ENCODE data around the gene SCGB1C1. TPM values are rescaled to one million over a fixed set of nuclear protein-coding genes. Genes with fewer than 3 reads are reported as not detected.
"Not testable (repeated sequence)": the region's sequence is repeated elsewhere in the genome, so short reads cannot be mapped to it uniquely, and the experiment has no call there.

The SCGB1C1 gene
- total RNA-seq, result not detected
- not detected for polyA plus RNA-seq
- long read RNA-seq, donor 1, result 0 reads
- long read RNA-seq, donor 2, result 0 reads
- long read RNA-seq, donor 3, result 0 reads
- long read RNA-seq, donor 4, result 0 reads

- intact Hi-C loops (cut with DNase I); H3K9me3 ChIP-seq (ENCODE audit: control insufficient read depth, low read length): not testable (repeated sequence)
- DNase-seq, result peak in 1 of 3 donors; percentile 7
Observed at GRCh38 chr11:192674-193128, at the start of gene SCGB1C1. TSS of gene SCGB1C1 (plus strand) at chr11:193078. CDS start at chr11:193100, 22 bp downstream.

GRCh38 chr11:180242-180641 is 12.6 kb upstream of the SCGB1C1 start:
- ATAC-seq, result not testable (repeated sequence)

More at GRCh38 chr11:192674-193128, at the start of gene SCGB1C1:
- H3K27ac ChIP-seq (ENCODE audit: low read length); H3K27me3 ChIP-seq (ENCODE audit: control insufficient read depth, insufficient read depth); ATAC-seq; H3K4me1 ChIP-seq (ENCODE audit: control insufficient read depth, insufficient read depth, low read length); H3K4me3 ChIP-seq (ENCODE audit: low read length): not testable (repeated sequence)
- 84% methylated on average over 3 of the region's 11 CpGs for WGBS

GRCh38 chr11:189200-189783 is 3.6 kb upstream of the SCGB1C1 start:
- H3K9me3 ChIP-seq (ENCODE audit: control insufficient read depth, low read length); H3K4me3 ChIP-seq (ENCODE audit: low read length); intact Hi-C loops (cut with DNase I); H3K4me1 ChIP-seq (ENCODE audit: control insufficient read depth, insufficient read depth, low read length); H3K27ac ChIP-seq (ENCODE audit: low read length); H3K27me3 ChIP-seq (ENCODE audit: control insufficient read depth, insufficient read depth): not testable (repeated sequence)
- DNase-seq, result peak; percentile 15 to 65 (median 61)
- ATAC-seq, result peak; percentile 73 to 79
- 83% methylated on average over 38 of the region's 55 CpGs for WGBS

More at GRCh38 chr11:180242-180641, 12.6 kb upstream of the SCGB1C1 start:
- H3K4me1 ChIP-seq (ENCODE audit: control insufficient read depth, insufficient read depth, low read length); H3K27ac ChIP-seq (ENCODE audit: low read length); intact Hi-C loops (cut with DNase I); H3K9me3 ChIP-seq (ENCODE audit: control insufficient read depth, low read length); H3K4me3 ChIP-seq (ENCODE audit: low read length); DNase-seq; H3K27me3 ChIP-seq (ENCODE audit: control insufficient read depth, insufficient read depth): not testable (repeated sequence)
- 0% methylated on average over 1 of the region's 13 CpGs for WGBS

DNA sequence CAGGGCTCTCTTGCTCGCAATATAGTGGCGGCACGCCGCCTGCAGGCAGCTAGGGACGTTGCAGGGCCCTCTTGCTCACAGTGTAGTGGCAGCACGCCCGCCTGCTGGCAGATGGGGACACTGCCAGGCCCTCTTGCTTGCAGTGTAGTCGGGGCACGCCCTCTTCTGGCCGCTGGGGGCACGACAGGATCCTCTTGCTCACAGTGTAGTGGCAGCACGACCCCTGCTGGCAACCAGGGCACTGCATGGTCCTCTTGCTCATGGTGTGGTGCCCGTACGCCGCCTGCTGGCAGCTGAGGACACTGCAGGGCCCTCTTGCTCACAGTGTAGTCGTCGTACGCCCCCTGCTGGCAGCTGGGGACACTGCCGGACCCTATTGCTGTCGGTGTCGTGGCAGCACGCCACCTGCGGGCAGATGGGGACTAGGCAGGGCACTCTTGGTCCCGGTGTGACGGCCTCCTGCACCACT is 3.0 kb upstream of the SCGB1C1 start:
- WGBS, result 68% methylated on average over 10 of the region's 25 CpGs
- intact Hi-C loops (cut with DNase I); H3K4me3 ChIP-seq (ENCODE audit: low read length); H3K27me3 ChIP-seq (ENCODE audit: control insufficient read depth, insufficient read depth); H3K4me1 ChIP-seq (ENCODE audit: control insufficient read depth, insufficient read depth, low read length); H3K27ac ChIP-seq (ENCODE audit: low read length); H3K9me3 ChIP-seq (ENCODE audit: control insufficient read depth, low read length): not testable (repeated sequence)
- DNase-seq, result peak; percentile 46 to 68 (median 68)
- ATAC-seq, result peak; percentile 60 to 80

DNA sequence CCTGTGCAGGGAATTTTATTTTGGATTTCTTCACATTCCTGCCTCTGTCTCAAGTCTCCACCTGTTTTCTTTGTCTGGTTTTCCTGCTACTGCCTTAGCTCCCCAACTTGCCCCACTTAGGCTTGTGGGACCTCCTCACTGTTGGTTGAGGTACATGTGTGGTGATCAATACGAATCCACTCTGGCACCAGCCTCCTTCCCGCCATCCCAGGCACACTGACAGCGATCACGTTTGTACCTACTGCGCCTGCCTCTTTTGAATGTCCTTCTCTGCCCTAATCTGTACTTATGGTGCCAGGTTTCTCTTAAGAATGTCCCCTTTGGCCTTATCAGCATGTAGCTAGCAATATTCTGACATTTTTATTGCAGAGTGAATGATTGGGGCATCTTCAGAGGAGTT is 2.3 kb upstream of the SCGB1C1 start:
- H3K4me3 ChIP-seq (ENCODE audit: low read length); H3K27me3 ChIP-seq (ENCODE audit: control insufficient read depth, insufficient read depth); H3K4me1 ChIP-seq (ENCODE audit: control insufficient read depth, insufficient read depth, low read length); ATAC-seq; H3K27ac ChIP-seq (ENCODE audit: low read length); intact Hi-C loops (cut with DNase I); H3K9me3 ChIP-seq (ENCODE audit: control insufficient read depth, low read length): not testable (repeated sequence)
- peak in 1 of 3 donors; percentile 7 for DNase-seq
- WGBS, result 70% methylated on average over 5 of the region's 5 CpGs

- H3K4me3 ChIP-seq (ENCODE audit: low read length); H3K27me3 ChIP-seq (ENCODE audit: control insufficient read depth, insufficient read depth); H3K9me3 ChIP-seq (ENCODE audit: control insufficient read depth, low read length); H3K4me1 ChIP-seq (ENCODE audit: control insufficient read depth, insufficient read depth, low read length); H3K27ac ChIP-seq (ENCODE audit: low read length); intact Hi-C loops (cut with DNase I): not testable (repeated sequence)
- DNase-seq (peak in 2 of 3 donors; percentile 34 to 74), ATAC-seq (peak; percentile 46 to 79)
- WGBS, result 63% methylated on average over 4 of the region's 8 CpGs
Observed at GRCh38 chr11:191490-192478, 1.1 kb upstream of the SCGB1C1 start.

- ATAC-seq; H3K9me3 ChIP-seq (ENCODE audit: control insufficient read depth, low read length); H3K27ac ChIP-seq (ENCODE audit: low read length); H3K4me3 ChIP-seq (ENCODE audit: low read length); H3K27me3 ChIP-seq (ENCODE audit: control insufficient read depth, insufficient read depth); H3K4me1 ChIP-seq (ENCODE audit: control insufficient read depth, insufficient read depth, low read length); intact Hi-C loops (cut with DNase I): not testable (repeated sequence)
- DNase-seq, result peak; percentile 15 to 33 (median 23)
- 76% methylated on average over 5 of the region's 5 CpGs for WGBS
Observed at GRCh38 chr11:193481-193880, 603 bp downstream of the SCGB1C1 start.

DNA sequence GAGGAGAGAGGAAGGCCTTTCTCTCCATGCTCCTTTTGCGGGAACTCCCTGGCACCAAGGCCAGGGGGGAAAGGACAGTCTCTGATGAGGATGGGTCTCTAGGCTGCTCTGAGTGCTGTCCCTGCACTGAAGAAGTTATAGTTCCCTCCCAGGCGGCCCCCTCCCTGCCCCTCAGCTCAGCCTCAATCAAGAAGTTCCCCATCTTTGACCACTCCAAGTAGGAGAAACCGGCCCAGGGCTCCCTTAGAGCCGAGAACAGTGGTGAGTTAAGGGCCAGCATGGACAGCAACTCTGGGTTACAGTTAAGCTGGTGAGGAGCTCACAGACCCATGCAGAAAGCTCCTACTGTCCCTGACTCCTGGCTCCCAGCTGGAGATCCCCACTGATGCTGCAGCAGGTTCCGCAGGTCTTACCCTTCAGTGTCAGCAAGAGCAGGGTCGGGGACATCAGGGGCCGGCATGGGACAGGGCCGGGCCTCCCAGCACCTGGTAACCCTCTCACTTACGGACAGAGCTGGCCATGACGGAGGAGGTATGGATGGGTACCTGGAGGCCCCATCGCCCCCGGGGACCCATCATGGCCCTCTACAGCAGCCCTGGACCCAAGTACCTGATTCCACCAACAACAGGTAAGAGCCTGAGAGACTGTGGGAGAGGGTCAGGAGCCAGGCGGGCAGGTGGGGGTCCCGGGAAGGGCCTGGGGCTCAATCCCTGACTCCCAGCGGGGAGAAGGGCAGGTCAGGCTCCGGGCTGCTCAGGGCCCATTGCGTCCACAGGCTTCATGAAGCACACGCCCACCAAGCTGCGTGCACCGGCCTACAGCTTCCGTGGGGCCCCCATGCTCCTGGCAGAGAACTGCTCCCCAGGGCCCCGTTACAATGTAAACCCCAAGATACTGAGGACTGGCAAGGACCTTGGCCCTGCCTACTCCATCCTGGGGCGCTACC is 4.2 kb downstream of the SCGB1C1 start:
- intact Hi-C loops (cut with DNase I), result no loop called here
- DNase-seq (peak in 2 of 3 donors; percentile 37 to 44), ATAC-seq (no peak)

GRCh38 chr11:197741-198235 is 4.9 kb downstream of the SCGB1C1 start:
- 84% methylated on average over 9 of the region's 9 CpGs for WGBS
- intact Hi-C loops (cut with DNase I), result no loop called here
- ATAC-seq, result no peak

More for the DNA sequence above, 4.2 kb downstream of the SCGB1C1 start:
- H3K27ac ChIP-seq (ENCODE audit: low read length), result no peak overlapping the region
- no peaks in the 10 kb centered on the region for H3K9me3 ChIP-seq (ENCODE audit: control insufficient read depth, low read length)
- H3K4me3 ChIP-seq (ENCODE audit: low read length), result no peak overlapping the region
- WGBS, result 83% methylated on average over 23 of the region's 23 CpGs
- H3K4me1 ChIP-seq (ENCODE audit: control insufficient read depth, insufficient read depth, low read length), result no peaks in the 10 kb centered on the region
- H3K27me3 ChIP-seq (ENCODE audit: control insufficient read depth, insufficient read depth), result no peaks in the 10 kb centered on the region

GRCh38 chr11:198236-198806 is 5.4 kb downstream of the SCGB1C1 start:
- intact Hi-C loops (cut with DNase I), result no loop called here
- no peak for ATAC-seq
- Histone ChIP-seq H3K27ac (ENCODE audit: low read length) (no peak overlapping the region), H3K27me3 (ENCODE audit: control insufficient read depth, insufficient read depth) (no peaks in the 10 kb centered on the region), H3K4me3 (ENCODE audit: low read length) (no peak overlapping the region), H3K4me1 (ENCODE audit: control insufficient read depth, insufficient read depth, low read length) (no peaks in the 10 kb centered on the region), H3K9me3 (ENCODE audit: control insufficient read depth, low read length) (no peaks in the 10 kb centered on the region)
- WGBS, result 85% methylated on average over 21 of the region's 21 CpGs
- peak in 2 of 3 donors; percentile 52 to 56 for DNase-seq

More at GRCh38 chr11:197741-198235, 4.9 kb downstream of the SCGB1C1 start:
- no peak overlapping the region for H3K27ac ChIP-seq (ENCODE audit: low read length)
- no peaks in the 10 kb centered on the region for H3K9me3 ChIP-seq (ENCODE audit: control insufficient read depth, low read length)
- H3K4me3 ChIP-seq (ENCODE audit: low read length), result no peak overlapping the region
- no peaks in the 10 kb centered on the region for H3K27me3 ChIP-seq (ENCODE audit: control insufficient read depth, insufficient read depth)
- H3K4me1 ChIP-seq (ENCODE audit: control insufficient read depth, insufficient read depth, low read length), result no peaks in the 10 kb centered on the region
- DNase-seq, result peak in 2 of 3 donors; percentile 34 to 59
